SKM-1 (cell line): ENCODE measurements around the gene PEAK1.
A peak's percentile ranks its signal among the peaks of the same experiment; 100 is the strongest.

Experiments
- DNase-seq: peaks from one replicate; lab custom pipeline; 2025; ENCODE audit not compliant: unreplicated experiment; lab: John Stamatoyannopoulos, UW

The PEAK1 gene

GRCh38 chr15:77143191-77143590, 276.7 kb downstream of the PEAK1 start:
- no peak for DNase-seq

GRCh38 chr15:77140220-77140619, 279.7 kb downstream of the PEAK1 start:
- DNase-seq: no peak

GRCh38 chr15:77139312-77139711, 280.6 kb downstream of the PEAK1 start:
- no peak for DNase-seq

- no peak for DNase-seq
Observed at GRCh38 chr15:77138167-77138522, 281.8 kb downstream of the PEAK1 start.

- DNase-seq: no peak
Observed at GRCh38 chr15:77135181-77135580, 284.7 kb downstream of the PEAK1 start.

GRCh38 chr15:77130315-77130930, 289.5 kb downstream of the PEAK1 start:
- no peak for DNase-seq

- DNase-seq: no peak
Observed at GRCh38 chr15:77127626-77128025, 292.3 kb downstream of the PEAK1 start.

- DNase-seq: no peak
Observed at GRCh38 chr15:77126529-77127326, 293.2 kb downstream of the PEAK1 start.

GRCh38 chr15:77123854-77124253, 296.1 kb downstream of the PEAK1 start:
- DNase-seq: no peak

- no peak for DNase-seq
Observed at GRCh38 chr15:77122576-77122975, 297.3 kb downstream of the PEAK1 start.

GRCh38 chr15:77121599-77121998, 298.3 kb downstream of the PEAK1 start:
- no peak for DNase-seq

- DNase-seq: no peak
Observed at GRCh38 chr15:77120576-77120975, 299.3 kb downstream of the PEAK1 start.

GRCh38 chr15:77119446-77119845, 300.5 kb downstream of the PEAK1 start:
- DNase-seq: no peak

- DNase-seq: peak; percentile 30
Observed at GRCh38 chr15:77118882-77119321, 301.0 kb downstream of the PEAK1 start.

- DNase-seq: no peak
Observed at GRCh38 chr15:77115179-77115578, 304.7 kb downstream of the PEAK1 start.

- DNase-seq: no peak
Observed at GRCh38 chr15:77112838-77113504, 306.9 kb downstream of the PEAK1 start.

- no peak for DNase-seq
Observed at GRCh38 chr15:77111789-77112188, 308.1 kb downstream of the PEAK1 start.

- peak; percentile 6 for DNase-seq
Observed at GRCh38 chr15:77107531-77108355, 312.2 kb downstream of the PEAK1 start.

- DNase-seq: no peak
Observed at GRCh38 chr15:77107068-77107467, 312.8 kb downstream of the PEAK1 start.

GRCh38 chr15:77104155-77104554, 315.7 kb downstream of the PEAK1 start:
- no peak for DNase-seq

GRCh38 chr15:77099741-77100463, 320.0 kb downstream of the PEAK1 start:
- DNase-seq: no peak
